WERI-Rb-1 (cell line): ENCODE measurements around the gene LASP1NB.

ENCODE experiments used
- DNase-seq: peaks from one replicate; pipeline ENCODE4 v3.0.0-alpha.2; 2020
- H3K27ac ChIP-seq: fragments of 250-450 bp; sonication (Bioruptor Pico); 2 replicates; pipeline ENCODE4 v1.5.1; 2020; ENCODE audit warnings: mild to moderate bottlenecking, moderate library complexity
- H3K27me3 ChIP-seq: fragments of 250-450 bp; sonication (Bioruptor Pico); 2 replicates; pipeline ENCODE4 v1.5.1; 2021; ENCODE audit warnings: mild to moderate bottlenecking, low read depth, moderate library complexity; ENCODE audit not compliant: insufficient read depth, severe bottlenecking
- H3K36me3 ChIP-seq: fragments of 250-450 bp; sonication (Bioruptor Pico); 2 replicates; pipeline ENCODE4 v1.5.1; 2020; ENCODE audit warnings: mild to moderate bottlenecking, moderate library complexity
- H3K4me3 ChIP-seq: 2 replicates; pipeline ENCODE4 v1.5.1; 2011; ENCODE audit warnings: low read depth, mild to moderate bottlenecking, control low read depth, low read length
- H3K9me3 ChIP-seq: fragments of 250-450 bp; sonication (Bioruptor Pico); 2 replicates; pipeline ENCODE4 v1.5.1; 2021; ENCODE audit warnings: mild to moderate bottlenecking, moderate library complexity; ENCODE audit not compliant: severe bottlenecking
- TF ChIP-seq, protein P1 (sequence below): IDR thresholded peaks from 2 replicates; pipeline ENCODE4 v1.5.1; 2011; ENCODE audit warnings: low read depth, mild to moderate bottlenecking, control low read depth, inconsistent platforms, low read length

Gene LASP1NB

DNA sequence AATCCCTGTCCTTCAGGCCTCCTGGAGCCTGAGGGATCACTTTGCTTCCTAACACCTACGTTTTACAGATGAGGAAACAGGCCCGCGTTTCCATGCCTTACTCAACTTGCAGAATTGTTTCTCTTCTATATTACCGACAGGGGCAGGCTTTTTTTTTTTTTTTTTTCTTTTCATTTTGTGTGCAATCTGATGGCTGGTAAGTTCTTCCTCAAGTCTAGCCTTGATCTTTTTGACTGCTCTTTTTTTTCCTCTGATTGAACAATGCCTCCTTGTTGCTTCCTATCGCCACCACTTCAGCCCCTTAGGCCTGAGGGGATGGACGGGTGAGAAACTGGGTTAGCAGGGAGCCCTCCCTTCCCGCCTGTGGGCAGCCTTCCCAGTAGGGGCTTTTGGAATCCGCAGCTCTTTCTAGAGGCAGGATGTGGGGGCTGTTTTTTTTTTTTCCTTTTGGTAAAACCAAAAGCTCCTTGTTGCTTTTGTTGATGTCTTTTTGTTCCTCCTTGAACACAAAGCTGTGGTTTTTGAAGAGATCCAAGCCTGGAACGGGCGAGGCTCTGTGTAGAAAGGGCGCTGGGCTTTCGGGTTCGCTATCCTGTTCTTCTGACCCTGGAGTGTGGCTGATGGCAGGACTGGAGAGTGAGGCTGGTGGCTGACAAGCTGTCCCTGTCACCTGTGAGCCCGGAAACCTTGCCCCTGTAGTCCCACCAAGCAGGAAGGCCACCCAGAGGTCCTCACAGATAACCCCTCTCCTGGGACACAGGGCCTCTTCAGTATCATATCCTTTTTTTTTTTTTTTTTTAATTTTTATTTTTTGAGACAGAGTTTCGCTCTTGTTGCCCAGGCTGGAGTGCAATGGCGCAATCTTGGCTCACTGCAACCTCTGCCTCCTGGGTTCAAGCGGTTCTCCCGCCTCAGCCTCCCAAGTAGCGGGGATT lies 41.6 kb upstream of the LASP1NB start:
- TF ChIP-seq, protein P1, sequence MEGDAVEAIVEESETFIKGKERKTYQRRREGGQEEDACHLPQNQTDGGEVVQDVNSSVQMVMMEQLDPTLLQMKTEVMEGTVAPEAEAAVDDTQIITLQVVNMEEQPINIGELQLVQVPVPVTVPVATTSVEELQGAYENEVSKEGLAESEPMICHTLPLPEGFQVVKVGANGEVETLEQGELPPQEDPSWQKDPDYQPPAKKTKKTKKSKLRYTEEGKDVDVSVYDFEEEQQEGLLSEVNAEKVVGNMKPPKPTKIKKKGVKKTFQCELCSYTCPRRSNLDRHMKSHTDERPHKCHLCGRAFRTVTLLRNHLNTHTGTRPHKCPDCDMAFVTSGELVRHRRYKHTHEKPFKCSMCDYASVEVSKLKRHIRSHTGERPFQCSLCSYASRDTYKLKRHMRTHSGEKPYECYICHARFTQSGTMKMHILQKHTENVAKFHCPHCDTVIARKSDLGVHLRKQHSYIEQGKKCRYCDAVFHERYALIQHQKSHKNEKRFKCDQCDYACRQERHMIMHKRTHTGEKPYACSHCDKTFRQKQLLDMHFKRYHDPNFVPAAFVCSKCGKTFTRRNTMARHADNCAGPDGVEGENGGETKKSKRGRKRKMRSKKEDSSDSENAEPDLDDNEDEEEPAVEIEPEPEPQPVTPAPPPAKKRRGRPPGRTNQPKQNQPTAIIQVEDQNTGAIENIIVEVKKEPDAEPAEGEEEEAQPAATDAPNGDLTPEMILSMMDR = no peak
- Histone ChIP-seq H3K36me3 (peaks cover 25% of the 10 kb centered on the region), H3K4me3 (no peak overlapping the region), H3K27me3 (no peaks in the 10 kb centered on the region), H3K9me3 (no peaks in the 10 kb centered on the region), H3K27ac (no peak overlapping the region; the same call in 1 of the 2 replicates)
- DNase-seq = no peak

GRCh38 chr17:38885044-38885727 lies 40.2 kb upstream of the LASP1NB start:
- H3K36me3 ChIP-seq = peaks cover 22% of the 10 kb centered on the region
- H3K27ac ChIP-seq = peak overlapping the region; percentile 60
- no peaks in the 10 kb centered on the region for H3K9me3 ChIP-seq
- TF ChIP-seq, protein P1 = no peak
- H3K4me3 ChIP-seq = no peak overlapping the region
- no peaks in the 10 kb centered on the region for H3K27me3 ChIP-seq
- no peak for DNase-seq

- TF ChIP-seq, protein P1 = no peak
- Histone ChIP-seq H3K27me3 (no peaks in the 10 kb centered on the region), H3K9me3 (no peaks in the 10 kb centered on the region), H3K4me3 (peak overlapping the region; percentile 11), H3K36me3 (peaks cover 18% of the 10 kb centered on the region), H3K27ac (peak overlapping the region; percentile 60)
- peak; percentile 90 for DNase-seq
Measured at GRCh38 chr17:38885728-38886642, 39.4 kb upstream of the LASP1NB start.

DNA sequence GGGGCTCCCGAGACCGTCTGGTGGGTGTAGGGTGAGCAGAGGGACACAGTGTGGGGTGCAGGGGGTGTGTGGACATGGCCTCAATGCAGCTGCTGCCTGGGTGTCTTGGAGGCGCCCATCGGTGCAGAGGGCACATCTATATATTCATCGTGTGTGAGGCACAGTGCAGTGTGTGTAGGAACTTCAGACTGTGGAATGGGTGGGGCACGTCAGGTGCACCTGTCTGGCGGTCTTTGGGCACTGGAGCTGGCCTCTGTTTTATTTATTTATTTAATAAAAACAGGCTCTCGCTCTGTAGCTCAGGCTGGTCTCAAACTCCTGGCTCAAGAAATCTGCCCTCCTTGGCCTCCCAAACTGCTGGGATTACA lies 38.8 kb upstream of the LASP1NB start:
- no peak for DNase-seq

DNA sequence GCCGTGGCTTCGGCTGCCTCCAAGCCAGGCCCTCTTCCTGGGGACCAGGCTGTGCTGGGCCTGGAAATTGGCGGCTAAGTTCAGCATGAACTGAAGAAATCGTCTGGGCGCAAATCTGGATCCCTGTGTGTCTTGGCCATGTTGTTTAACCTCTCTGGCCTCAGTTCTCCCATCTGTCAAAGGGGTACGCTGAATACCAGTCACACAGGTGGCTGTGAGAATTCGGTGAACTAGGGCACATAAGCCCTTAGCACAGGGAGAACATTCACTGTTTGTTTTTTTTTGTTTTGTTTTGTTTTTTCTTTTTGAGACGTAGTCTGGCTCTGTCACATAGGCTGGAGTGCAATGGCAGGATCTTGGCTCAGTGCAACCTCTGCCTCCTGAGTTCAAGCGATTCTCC lies 36.6 kb upstream of the LASP1NB start:
- DNase-seq = no peak
- Histone ChIP-seq H3K9me3 (no peaks in the 10 kb centered on the region), H3K27ac (no peak overlapping the region), H3K27me3 (no peaks in the 10 kb centered on the region), H3K36me3 (peaks cover 22% of the 10 kb centered on the region), H3K4me3 (no peak overlapping the region)
- TF ChIP-seq, protein P1 = no peak

More for the DNA sequence above, 38.8 kb upstream of the LASP1NB start:
- no peaks in the 10 kb centered on the region for H3K27me3 ChIP-seq
- peak overlapping the region; percentile 46; the same call in 1 of the 2 replicates for H3K27ac ChIP-seq
- peaks cover 12% of the 10 kb centered on the region for H3K36me3 ChIP-seq
- no peaks in the 10 kb centered on the region for H3K9me3 ChIP-seq
- no peak overlapping the region for H3K4me3 ChIP-seq
- TF ChIP-seq, protein P1 = no peak
